Uterus (tissue), 2 donors: ENCODE measurements around the gene CYP11A1.

Experiments
- POLR2A ChIP-seq, 2 donors: fragments of 450-650 bp; IDR thresholded peaks; one replicate each; pipeline ENCODE4 v1.6.1; 2016; ENCODE audit warnings: antibody characterized with exemption in 2 of 2, mild to moderate bottlenecking in 1 of 2, moderate library complexity in 1 of 2
- TF ChIP-seq, protein P1 (sequence below), 4 experiments: fragments of 200-600 bp in 2 of 4; fragments of 450-650 bp in 2 of 4; sonication (generic) in 2 of 4; IDR thresholded peaks; one replicate each; pipeline ENCODE4 v1.5.1; 2016 to 2019; ENCODE audit warnings: antibody characterized with exemption in 4 of 4, mild to moderate bottlenecking in 2 of 4, moderate library complexity in 1 of 4

DNA sequence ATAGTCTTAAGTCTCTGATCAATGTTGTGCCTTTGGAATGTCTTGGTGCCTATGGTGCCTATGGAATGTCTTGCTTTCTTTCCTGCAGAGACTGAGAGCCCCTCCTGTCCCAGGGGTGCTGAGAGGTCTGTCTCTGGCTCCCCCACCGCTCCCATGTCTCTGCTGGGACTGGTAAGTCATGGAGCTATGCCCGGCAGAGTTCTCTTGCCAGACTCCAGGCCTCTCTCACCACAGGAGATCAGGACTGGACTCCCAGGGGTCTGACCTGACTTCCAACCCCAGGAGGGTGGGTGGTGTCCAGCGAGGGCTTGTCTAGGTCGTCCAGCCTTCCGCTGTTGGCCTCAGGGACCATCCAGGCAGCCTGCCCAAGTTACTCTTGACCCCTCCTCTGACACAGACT lies 14.0 kb upstream of the CYP11A1 start:
- TF ChIP-seq, protein P1, sequence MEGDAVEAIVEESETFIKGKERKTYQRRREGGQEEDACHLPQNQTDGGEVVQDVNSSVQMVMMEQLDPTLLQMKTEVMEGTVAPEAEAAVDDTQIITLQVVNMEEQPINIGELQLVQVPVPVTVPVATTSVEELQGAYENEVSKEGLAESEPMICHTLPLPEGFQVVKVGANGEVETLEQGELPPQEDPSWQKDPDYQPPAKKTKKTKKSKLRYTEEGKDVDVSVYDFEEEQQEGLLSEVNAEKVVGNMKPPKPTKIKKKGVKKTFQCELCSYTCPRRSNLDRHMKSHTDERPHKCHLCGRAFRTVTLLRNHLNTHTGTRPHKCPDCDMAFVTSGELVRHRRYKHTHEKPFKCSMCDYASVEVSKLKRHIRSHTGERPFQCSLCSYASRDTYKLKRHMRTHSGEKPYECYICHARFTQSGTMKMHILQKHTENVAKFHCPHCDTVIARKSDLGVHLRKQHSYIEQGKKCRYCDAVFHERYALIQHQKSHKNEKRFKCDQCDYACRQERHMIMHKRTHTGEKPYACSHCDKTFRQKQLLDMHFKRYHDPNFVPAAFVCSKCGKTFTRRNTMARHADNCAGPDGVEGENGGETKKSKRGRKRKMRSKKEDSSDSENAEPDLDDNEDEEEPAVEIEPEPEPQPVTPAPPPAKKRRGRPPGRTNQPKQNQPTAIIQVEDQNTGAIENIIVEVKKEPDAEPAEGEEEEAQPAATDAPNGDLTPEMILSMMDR (IDR thresholded peaks at IDR 0.05) = no peak
- no peak for TF ChIP-seq POLR2A (IDR thresholded peaks at IDR 0.05)
